Measurements from ENCODE around the gene ANKRD26. TPM values are rescaled to one million over a fixed set of nuclear protein-coding genes. Genes with fewer than 3 reads are reported as not detected.

ANKRD26 gene
- total and polyA plus RNA-seq, 2 of the 13 experiments (the other 11 are each of a cell fraction or from before 2014, with no cell fraction given): 1.5 to 9.6 TPM

DNA sequence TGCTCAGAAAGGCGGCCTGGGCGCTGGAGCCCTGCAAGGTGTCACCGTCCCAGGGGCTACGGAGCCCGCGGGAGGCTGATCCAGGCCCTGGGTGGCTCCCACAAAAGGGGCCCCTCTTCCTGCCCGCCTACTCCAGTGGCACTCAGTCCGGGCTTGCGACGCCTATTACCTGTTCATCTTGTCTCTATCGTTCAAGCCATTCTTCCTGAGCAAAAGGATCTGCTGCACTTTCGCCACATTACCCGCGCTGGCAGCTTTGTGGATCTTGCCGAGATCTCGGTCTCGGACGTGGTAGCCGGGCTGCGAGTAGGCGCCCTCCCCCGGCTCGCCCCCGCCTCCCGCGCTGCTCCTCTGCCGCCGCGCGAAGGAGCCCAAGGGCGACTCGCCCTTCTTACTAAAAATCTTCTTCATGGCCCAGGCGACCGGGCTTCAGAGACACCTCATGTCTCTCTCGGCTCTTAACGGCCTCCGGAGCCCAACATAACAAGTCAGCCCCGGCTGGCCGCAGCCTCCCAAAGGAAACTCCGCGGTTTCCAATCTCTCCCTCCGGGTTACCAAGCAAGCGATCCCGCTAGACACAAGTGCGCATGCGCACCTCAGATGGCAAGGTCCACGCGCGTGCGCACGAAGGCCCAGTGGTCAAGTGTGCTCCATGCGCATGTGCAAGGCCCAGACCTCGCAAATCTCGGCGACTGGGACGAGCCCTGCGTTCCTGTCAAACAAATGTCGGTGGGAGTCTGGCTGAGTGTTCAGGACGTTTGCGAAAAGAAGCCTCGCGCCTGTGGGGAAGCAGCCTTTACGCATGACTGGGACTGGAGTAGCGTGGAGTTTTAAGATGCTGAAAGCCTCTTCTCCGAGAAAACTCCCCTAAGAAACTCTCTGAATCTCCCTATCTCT, at the start of gene ANKRD26 (continued):
- TF ChIP-seq, protein P1, sequence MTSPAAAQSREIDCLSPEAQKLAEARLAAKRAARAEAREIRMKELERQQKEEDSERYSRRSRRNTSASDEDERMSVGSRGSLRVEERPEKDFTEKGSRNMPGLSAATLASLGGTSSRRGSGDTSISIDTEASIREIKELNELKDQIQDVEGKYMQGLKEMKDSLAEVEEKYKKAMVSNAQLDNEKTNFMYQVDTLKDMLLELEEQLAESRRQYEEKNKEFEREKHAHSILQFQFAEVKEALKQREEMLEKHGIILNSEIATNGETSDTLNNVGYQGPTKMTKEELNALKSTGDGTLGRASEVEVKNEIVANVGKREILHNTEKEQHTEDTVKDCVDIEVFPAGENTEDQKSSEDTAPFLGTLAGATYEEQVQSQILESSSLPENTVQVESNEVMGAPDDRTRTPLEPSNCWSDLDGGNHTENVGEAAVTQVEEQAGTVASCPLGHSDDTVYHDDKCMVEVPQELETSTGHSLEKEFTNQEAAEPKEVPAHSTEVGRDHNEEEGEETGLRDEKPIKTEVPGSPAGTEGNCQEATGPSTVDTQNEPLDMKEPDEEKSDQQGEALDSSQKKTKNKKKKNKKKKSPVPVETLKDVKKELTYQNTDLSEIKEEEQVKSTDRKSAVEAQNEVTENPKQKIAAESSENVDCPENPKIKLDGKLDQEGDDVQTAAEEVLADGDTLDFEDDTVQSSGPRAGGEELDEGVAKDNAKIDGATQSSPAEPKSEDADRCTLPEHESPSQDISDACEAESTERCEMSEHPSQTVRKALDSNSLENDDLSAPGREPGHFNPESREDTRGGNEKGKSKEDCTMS (CRISPR knock-in tag; conservative IDR thresholded peaks at IDR 0.05): no peak
- TF ChIP-seq, protein P2, sequence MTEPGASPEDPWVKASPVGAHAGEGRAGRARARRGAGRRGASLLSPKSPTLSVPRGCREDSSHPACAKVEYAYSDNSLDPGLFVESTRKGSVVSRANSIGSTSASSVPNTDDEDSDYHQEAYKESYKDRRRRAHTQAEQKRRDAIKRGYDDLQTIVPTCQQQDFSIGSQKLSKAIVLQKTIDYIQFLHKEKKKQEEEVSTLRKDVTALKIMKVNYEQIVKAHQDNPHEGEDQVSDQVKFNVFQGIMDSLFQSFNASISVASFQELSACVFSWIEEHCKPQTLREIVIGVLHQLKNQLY (CRISPR knock-in tag; IDR thresholded peaks at IDR 0.05): 0 out of 2 replicates have a peak, but pooled peaks have one; percentile 14
- TF ChIP-seq, protein P3, sequence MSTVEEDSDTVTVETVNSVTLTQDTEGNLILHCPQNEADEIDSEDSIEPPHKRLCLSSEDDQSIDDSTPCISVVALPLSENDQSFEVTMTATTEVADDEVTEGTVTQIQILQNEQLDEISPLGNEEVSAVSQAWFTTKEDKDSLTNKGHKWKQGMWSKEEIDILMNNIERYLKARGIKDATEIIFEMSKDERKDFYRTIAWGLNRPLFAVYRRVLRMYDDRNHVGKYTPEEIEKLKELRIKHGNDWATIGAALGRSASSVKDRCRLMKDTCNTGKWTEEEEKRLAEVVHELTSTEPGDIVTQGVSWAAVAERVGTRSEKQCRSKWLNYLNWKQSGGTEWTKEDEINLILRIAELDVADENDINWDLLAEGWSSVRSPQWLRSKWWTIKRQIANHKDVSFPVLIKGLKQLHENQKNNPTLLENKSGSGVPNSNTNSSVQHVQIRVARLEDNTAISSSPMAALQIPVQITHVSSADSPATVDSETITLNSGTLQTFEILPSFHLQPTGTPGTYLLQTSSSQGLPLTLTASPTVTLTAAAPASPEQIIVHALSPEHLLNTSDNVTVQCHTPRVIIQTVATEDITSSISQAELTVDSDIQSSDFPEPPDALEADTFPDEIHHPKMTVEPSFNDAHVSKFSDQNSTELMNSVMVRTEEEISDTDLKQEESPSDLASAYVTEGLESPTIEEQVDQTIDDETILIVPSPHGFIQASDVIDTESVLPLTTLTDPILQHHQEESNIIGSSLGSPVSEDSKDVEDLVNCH (CRISPR knock-in tag; IDR thresholded peaks at IDR 0.05): no peak
- no peak for TF ChIP-seq HOXD1 (CRISPR knock-in tag; IDR thresholded peaks at IDR 0.05)
- TF ChIP-seq, protein P4, sequence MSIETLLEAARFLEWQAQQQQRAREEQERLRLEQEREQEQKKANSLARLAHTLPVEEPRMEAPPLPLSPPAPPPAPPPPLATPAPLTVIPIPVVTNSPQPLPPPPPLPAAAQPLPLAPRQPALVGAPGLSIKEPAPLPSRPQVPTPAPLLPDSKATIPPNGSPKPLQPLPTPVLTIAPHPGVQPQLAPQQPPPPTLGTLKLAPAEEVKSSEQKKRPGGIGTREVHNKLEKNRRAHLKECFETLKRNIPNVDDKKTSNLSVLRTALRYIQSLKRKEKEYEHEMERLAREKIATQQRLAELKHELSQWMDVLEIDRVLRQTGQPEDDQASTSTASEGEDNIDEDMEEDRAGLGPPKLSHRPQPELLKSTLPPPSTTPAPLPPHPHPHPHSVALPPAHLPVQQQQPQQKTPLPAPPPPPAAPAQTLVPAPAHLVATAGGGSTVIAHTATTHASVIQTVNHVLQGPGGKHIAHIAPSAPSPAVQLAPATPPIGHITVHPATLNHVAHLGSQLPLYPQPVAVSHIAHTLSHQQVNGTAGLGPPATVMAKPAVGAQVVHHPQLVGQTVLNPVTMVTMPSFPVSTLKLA (IDR thresholded peaks at IDR 0.05): 0 out of 2 replicates have a peak, but pooled peaks have one; percentile 7
- peak; percentile 71; the same call in 1 of the 2 replicates for TF ChIP-seq ZNF614 (CRISPR knock-in tag; IDR thresholded peaks at IDR 0.05; ENCODE audit: borderline replicate concordance)
- TF ChIP-seq, protein P5, sequence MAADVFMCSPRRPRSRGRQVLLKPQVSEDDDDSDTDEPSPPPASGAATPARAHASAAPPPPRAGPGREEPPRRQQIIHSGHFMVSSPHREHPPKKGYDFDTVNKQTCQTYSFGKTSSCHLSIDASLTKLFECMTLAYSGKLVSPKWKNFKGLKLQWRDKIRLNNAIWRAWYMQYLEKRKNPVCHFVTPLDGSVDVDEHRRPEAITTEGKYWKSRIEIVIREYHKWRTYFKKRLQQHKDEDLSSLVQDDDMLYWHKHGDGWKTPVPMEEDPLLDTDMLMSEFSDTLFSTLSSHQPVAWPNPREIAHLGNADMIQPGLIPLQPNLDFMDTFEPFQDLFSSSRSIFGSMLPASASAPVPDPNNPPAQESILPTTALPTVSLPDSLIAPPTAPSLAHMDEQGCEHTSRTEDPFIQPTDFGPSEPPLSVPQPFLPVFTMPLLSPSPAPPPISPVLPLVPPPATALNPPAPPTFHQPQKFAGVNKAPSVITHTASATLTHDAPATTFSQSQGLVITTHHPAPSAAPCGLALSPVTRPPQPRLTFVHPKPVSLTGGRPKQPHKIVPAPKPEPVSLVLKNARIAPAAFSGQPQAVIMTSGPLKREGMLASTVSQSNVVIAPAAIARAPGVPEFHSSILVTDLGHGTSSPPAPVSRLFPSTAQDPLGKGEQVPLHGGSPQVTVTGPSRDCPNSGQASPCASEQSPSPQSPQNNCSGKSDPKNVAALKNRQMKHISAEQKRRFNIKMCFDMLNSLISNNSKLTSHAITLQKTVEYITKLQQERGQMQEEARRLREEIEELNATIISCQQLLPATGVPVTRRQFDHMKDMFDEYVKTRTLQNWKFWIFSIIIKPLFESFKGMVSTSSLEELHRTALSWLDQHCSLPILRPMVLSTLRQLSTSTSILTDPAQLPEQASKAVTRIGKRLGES (CRISPR knock-in tag; IDR thresholded peaks at IDR 0.05; ENCODE audit: borderline replicate concordance): no peak
- TF ChIP-seq ZFP90 (CRISPR knock-in tag; IDR thresholded peaks at IDR 0.05; ENCODE audit: borderline replicate concordance): 0 out of 2 replicates have a peak, but pooled peaks have one; percentile 43
- TF ChIP-seq KDM5B (CRISPR knock-in tag; IDR thresholded peaks at IDR 0.05; ENCODE audit: borderline replicate concordance): peak; percentile 68; the same call in 1 of the 2 replicates
- no peak; the same call in none of the 2 replicates for TF ChIP-seq ARNT2 (CRISPR knock-in tag; IDR thresholded peaks at IDR 0.05; ENCODE audit: low read depth)
- TF ChIP-seq HDAC2 (CRISPR knock-in tag; IDR thresholded peaks at IDR 0.05): peak; percentile 9; the same call in 1 of the 2 replicates
- TF ChIP-seq, protein P6, sequence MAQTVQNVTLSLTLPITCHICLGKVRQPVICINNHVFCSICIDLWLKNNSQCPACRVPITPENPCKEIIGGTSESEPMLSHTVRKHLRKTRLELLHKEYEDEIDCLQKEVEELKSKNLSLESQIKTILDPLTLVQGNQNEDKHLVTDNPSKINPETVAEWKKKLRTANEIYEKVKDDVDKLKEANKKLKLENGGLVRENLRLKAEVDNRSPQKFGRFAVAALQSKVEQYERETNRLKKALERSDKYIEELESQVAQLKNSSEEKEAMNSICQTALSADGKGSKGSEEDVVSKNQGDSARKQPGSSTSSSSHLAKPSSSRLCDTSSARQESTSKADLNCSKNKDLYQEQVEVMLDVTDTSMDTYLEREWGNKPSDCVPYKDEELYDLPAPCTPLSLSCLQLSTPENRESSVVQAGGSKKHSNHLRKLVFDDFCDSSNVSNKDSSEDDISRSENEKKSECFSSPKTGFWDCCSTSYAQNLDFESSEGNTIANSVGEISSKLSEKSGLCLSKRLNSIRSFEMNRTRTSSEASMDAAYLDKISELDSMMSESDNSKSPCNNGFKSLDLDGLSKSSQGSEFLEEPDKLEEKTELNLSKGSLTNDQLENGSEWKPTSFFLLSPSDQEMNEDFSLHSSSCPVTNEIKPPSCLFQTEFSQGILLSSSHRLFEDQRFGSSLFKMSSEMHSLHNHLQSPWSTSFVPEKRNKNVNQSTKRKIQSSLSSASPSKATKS (CRISPR knock-in tag; IDR thresholded peaks at IDR 0.05): no peak
